Left kidney (tissue), 2 donors: Measurements from ENCODE around the gene LRP2. TPM values are rescaled to one million over a fixed set of nuclear protein-coding genes. Genes with fewer than 3 reads are reported as not detected.
"Not testable (repeated sequence)": the region's sequence is repeated elsewhere in the genome, so short reads cannot be mapped to it uniquely, and the experiment has no call there.

Experiments
- DNase-seq: peaks from one replicate; pipeline ENCODE4 v3.0.0-alpha.2; 2013
- polyA plus RNA-seq: library from polyadenylated mRNA; unstranded; fragments of 120-200 nt; gene quantifications from one replicate; pipeline ENCODE4 v1.2.1, GENCODE V29; 2013; ENCODE audit not compliant: insufficient read length

Gene LRP2
- polyA plus RNA-seq, 1 donor, result 223 TPM

GRCh38 chr2:169175112-169175511 is 187.2 kb downstream of the LRP2 start:
- no peak for DNase-seq

GRCh38 chr2:169173876-169174275 is 188.5 kb downstream of the LRP2 start:
- no peak for DNase-seq

GRCh38 chr2:169172914-169173313 is 189.4 kb downstream of the LRP2 start:
- DNase-seq, result no peak

- DNase-seq, result no peak
Measured at GRCh38 chr2:169172151-169172735, 190.1 kb downstream of the LRP2 start.

- DNase-seq, result no peak
Measured at GRCh38 chr2:169165791-169166190, 196.5 kb downstream of the LRP2 start.

GRCh38 chr2:169164311-169164710 is 198.0 kb downstream of the LRP2 start:
- no peak for DNase-seq

- no peak for DNase-seq
Measured at GRCh38 chr2:169162613-169163012, 199.7 kb downstream of the LRP2 start.

GRCh38 chr2:169160926-169161481 is 201.3 kb downstream of the LRP2 start:
- DNase-seq, result no peak

- no peak for DNase-seq
Measured at GRCh38 chr2:169159686-169160085, 202.6 kb downstream of the LRP2 start.

- DNase-seq, result no peak
Measured at GRCh38 chr2:169158874-169159273, 203.5 kb downstream of the LRP2 start.

- DNase-seq, result no peak
Measured at GRCh38 chr2:169146220-169146619, 216.1 kb downstream of the LRP2 start.

- DNase-seq, result no peak
Measured at GRCh38 chr2:169143998-169144397, 218.3 kb downstream of the LRP2 start.

- peak; percentile 34 for DNase-seq
Measured at GRCh38 chr2:169141713-169142352, 220.5 kb downstream of the LRP2 start.

- DNase-seq, result no peak
Measured at GRCh38 chr2:169139993-169140767, 222.2 kb downstream of the LRP2 start.

- DNase-seq, result no peak
Measured at GRCh38 chr2:169139145-169139544, 223.2 kb downstream of the LRP2 start.

- DNase-seq, result no peak
Measured at GRCh38 chr2:169137924-169138323, 224.4 kb downstream of the LRP2 start.

GRCh38 chr2:169136885-169137534 is 225.3 kb downstream of the LRP2 start:
- DNase-seq, result no peak

GRCh38 chr2:169136428-169136827 is 225.9 kb downstream of the LRP2 start:
- DNase-seq, result not testable (repeated sequence)

- not testable (repeated sequence) for DNase-seq
Measured at GRCh38 chr2:169134272-169134671, 228.1 kb downstream of the LRP2 start.

GRCh38 chr2:169131587-169132512 is 230.5 kb downstream of the LRP2 start:
- peak; percentile 18 for DNase-seq

- DNase-seq, result no peak
Measured at GRCh38 chr2:169129703-169130243, 232.6 kb downstream of the LRP2 start.
